GM12874 (cell line): ENCODE results near the gene GID8.

Source experiments
- CTCF ChIP-seq: IDR thresholded peaks from 2 replicates; pipeline ENCODE4 v1.5.1; 2011; ENCODE audit warnings: low read depth, mild to moderate bottlenecking, control low read depth, low read length, moderate library complexity; ENCODE audit not compliant: insufficient read depth

Gene GID8

DNA sequence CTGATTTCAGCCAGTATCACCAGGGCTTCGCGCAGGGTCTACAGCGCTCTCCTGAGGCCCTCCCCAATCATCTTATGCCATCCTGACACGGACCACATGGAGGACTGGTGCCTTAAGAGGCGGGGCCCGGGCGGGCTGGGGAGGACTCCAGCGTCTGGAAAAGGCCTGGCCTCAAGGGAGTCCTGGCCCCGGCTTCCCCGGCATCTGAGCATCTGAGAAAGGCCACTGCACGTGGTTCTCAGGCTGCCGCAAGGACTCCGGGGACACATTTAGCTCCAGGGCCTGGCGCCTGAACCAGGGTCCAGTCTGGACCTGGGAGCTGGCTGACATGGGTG is 47.5 kb downstream of the GID8 start:
- no peak for TF ChIP-seq CTCF

DNA sequence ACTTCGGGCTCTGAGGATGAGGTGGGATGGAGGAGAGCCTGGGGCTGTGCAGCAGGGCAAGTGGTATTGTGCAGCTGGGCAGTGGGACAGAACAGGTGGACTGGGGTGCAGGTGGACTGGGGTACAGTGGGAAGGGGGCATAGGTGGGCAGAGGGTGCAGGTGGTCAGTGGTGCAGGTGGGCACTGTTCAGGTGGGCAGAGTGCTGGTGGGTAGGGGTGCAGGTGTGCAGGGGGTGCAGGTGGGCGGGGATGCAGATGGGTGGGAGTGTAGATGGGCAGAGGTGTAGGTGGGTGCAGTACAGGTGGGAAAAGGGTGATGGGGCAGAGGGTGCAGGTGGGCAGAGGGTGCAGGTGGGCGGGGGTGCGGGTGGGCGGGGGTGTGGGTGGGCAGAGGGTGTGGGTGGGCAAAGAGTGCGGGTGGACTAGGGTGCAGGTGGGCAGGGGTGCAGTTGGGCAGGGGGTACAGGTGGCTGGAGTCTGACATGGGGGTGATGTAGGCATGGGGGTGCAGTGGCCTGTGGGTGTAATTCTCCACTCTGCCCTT is 48.4 kb downstream of the GID8 start:
- no peak for TF ChIP-seq CTCF

- TF ChIP-seq CTCF = no peak
Measured at GRCh38 chr20:62987114-62987513, 49.2 kb downstream of the GID8 start.

DNA sequence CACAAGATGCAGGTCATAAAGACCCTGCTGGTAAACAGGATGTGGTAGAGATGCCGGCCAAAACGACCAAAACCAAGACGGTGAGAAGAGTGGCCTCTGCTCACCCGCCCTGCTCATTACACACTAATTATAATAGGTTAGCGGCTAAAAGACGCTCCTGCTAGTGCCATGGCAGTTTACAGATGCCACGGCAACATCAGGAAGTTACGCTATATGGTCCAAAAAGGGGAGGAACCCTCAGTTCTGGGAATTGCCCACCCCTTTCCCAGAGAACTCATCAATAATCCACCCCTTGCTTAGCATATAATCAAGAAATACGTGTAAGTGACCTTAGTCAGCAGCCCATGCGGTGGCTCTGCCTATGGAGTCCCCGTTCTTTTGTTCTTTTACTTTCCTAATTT is 51.3 kb downstream of the GID8 start:
- no peak for TF ChIP-seq CTCF

GRCh38 chr20:62990306-62990825 is 52.4 kb downstream of the GID8 start:
- no peak for TF ChIP-seq CTCF

DNA sequence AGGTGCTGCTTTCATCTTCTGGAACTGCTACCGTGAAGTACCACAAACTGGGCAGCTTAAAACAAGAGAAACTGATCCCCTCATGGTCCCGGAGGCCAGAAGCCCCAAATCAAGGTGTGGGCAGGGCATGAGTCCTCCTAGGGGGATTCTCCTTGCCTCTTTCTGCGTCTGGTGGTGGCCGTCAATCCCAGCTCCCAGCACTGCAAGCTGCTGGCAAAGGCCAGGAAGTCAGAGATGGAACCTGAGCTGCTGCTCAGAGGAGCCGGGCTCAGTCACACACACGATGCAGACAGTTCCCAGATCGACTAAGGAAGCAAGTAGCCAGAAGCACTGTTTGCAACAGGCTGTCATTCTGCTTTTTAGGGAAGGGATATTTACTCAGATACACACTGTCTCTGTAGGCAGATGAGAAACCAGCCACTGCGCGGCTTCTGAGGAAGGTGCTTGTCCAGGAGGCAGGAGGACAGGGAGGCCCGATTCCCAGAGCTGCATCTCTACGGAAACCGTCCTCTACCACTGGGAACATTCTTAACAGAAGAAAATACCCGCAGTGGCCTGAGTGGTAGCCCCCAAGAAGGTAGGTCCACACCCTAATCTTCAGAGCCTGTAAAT is 53.4 kb downstream of the GID8 start:
- no peak for TF ChIP-seq CTCF

GRCh38 chr20:62991863-62992262 is 53.9 kb downstream of the GID8 start:
- TF ChIP-seq CTCF = no peak
